WTC11 (cell line): ENCODE data around the gene MBNL1.

Experiments
- TF ChIP-seq, protein P1 (sequence below): fragments of 200-600 bp; IDR thresholded peaks from 2 replicates; pipeline ENCODE4 v1.8.0; 2022; ENCODE audit warnings: antibody characterized with exemption
- TF ChIP-seq, protein P2 (sequence below): sonication (generic); formaldehyde crosslinking; IDR thresholded peaks from 2 replicates; pipeline ENCODE4 v1.8.1; 2022; ENCODE audit warnings: mild to moderate bottlenecking, moderate library complexity, missing genetic modification reagents

DNA sequence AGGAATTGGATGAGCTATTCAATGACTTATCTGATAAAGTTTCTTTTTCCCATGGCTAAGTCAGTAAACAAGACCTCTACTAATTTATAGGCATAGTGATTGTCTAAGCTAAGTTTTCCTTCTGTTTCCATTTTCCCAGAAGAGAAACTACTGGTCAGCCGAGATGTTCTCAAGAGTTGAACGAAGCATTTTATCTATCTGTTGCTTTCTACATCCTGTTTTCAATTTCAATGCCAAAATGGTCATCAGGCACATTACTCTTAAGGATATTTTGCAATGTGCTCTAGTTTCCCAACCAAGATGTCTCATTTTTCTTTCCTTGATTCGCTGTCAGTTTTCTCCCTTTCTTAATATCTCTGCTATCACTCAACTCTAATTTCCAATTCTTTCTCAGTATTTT, 228.7 kb downstream of the MBNL1 start:
- TF ChIP-seq, protein P1, sequence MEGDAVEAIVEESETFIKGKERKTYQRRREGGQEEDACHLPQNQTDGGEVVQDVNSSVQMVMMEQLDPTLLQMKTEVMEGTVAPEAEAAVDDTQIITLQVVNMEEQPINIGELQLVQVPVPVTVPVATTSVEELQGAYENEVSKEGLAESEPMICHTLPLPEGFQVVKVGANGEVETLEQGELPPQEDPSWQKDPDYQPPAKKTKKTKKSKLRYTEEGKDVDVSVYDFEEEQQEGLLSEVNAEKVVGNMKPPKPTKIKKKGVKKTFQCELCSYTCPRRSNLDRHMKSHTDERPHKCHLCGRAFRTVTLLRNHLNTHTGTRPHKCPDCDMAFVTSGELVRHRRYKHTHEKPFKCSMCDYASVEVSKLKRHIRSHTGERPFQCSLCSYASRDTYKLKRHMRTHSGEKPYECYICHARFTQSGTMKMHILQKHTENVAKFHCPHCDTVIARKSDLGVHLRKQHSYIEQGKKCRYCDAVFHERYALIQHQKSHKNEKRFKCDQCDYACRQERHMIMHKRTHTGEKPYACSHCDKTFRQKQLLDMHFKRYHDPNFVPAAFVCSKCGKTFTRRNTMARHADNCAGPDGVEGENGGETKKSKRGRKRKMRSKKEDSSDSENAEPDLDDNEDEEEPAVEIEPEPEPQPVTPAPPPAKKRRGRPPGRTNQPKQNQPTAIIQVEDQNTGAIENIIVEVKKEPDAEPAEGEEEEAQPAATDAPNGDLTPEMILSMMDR: no peak
- TF ChIP-seq, protein P2, sequence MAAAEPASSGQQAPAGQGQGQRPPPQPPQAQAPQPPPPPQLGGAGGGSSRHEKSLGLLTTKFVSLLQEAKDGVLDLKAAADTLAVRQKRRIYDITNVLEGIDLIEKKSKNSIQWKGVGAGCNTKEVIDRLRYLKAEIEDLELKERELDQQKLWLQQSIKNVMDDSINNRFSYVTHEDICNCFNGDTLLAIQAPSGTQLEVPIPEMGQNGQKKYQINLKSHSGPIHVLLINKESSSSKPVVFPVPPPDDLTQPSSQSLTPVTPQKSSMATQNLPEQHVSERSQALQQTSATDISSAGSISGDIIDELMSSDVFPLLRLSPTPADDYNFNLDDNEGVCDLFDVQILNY (CRISPR knock-in tag): no peak
